Epidermal melanocyte (primary cell): ENCODE results near the gene PHACTR1.

Experiments
- DNase-seq: peaks from one replicate; pipeline ENCODE4 v3.0.0; 2011; ENCODE audit warnings: low spot score; ENCODE audit not compliant: insufficient read length

The PHACTR1 gene

DNA sequence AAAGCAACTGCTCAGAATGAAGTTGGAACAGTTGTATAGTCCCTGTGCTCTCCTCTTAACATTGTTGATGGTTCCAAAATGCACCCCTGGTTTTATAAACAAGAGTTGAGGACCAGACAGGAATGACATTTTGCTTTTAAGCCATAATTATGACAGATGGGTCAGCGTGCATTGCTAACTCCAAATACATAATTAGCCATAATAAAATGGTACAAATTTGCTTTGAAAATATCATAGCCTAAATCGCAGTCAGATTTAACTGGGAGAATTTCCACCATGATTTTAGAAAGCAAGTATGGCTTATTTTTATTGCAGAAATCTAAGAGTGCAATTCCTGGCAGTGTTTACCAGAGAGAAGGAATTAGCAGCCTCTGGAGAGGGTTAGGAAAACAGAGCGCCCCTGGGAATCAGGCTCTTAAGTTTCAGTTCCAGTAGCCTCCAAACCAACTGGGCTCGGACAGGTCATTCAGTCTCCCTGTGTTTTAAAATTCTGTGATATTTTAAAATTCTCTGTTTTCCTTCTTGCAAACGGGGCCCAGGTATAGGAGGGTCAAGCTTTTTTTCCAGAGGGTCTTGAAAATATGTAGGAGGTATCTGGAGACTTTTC, 309.4 kb downstream of the PHACTR1 start:
- no peak for DNase-seq

DNA sequence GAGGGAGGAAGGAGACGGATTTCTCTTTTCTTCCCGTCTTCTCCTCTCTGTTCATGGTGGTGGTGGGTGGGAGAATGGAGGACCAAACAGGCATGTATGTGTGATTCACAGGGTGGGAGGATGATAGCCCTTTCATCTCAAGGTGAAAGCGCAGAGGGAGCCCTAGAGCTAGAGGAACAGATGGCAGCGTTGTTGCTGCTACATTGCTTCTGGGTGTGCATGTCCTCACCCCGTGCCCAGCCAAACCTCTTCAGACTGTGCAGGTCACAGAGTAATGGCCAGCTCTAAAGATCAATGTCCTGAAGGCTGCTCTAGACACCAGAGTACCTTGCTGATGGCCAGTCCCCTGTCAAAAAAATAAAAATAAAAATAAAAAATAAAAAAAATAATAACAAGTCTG, 310.0 kb downstream of the PHACTR1 start:
- no peak for DNase-seq

DNA sequence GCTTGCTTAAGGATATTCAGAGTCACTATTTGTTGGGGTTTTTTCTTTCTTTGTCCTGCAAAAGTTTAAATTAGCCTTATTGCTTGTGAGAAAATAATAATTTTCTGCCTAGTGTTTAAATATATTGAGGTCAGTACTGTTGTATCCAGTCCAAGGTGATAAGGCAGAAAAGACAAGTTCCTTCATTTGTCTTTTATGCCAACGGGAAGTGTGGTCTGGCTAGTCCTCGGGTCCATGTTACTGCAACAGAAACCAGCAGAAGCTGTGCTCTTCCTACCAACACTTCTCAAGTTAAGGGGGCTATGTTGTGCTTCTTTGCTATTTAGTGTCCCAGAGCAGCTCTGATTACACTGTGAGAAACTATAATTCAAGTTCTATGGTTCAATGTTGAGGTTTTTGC, 310.6 kb downstream of the PHACTR1 start:
- no peak for DNase-seq

DNA sequence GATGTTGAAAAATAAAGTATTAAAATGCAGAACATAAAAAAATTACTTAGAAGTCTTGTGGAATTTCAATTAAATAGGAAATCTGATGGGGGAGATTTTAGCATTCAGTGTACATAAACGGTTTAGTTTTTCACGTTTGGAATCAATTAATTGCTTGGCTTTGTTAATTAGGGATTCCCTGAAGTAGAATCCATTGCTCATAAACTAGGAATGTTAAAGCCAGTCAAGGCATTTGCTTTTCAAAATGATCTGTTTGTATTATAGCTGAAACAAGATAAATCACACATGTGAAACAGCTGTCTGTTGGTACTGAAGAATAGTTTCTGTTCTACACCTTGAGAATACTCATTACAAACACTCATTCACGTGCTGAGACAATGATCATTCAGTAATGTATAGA, 313.8 kb downstream of the PHACTR1 start:
- DNase-seq, result no peak

DNA sequence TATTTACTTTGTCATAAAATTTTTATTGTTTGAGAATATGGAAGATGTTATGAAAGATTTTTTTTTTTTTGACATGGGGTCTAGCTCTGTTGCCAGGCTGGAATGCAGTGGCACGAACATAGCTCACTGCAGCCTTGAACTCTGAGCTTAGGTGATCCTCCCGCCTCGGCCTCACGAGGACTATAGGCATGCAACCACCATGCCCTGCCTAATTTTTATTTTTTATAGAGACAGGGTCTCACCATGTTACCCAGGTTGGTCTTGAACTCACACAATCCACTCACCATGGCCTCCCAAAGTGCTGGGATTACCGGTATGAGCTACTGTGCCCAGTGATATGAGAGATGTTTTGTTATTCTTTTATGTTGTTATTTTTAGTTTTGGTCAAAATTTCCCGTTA, 316.0 kb downstream of the PHACTR1 start:
- DNase-seq, result no peak

DNA sequence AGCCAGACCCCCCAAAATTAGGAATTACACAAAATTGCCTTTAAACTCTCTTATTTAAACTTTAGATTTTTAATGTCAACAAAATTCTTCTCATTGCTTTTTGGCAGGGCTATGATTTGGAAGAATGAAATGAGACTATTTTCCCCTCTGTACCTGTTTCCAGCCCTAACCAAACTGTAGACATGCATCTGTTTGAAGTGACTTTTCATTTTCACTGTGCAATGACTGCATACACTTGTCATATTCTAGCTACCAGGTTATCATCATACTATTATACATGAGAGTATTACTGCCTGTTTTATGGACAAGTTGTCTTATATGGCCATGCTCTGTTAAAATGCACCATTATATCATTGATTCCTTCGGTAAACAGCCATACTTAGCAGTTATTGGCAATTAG, 316.6 kb downstream of the PHACTR1 start:
- no peak for DNase-seq

DNA sequence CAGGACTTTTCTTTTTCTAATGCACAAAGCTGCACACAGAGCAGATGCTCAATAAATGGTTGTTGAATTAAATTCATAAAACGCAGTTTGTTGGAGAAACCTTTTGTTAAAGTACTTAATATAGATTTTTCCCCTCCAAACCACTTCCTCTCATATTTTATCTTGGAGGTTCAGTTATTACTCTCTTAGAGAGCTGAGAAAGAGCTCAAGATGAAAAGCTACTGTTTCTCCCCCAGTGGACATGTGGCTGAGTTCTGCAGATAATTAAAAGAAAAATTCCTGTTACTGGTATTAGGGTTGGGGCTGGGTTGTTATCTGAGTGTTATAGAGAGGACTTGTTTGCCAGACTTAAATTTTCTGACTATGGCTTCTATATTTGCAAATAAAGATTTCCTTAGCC, 317.7 kb downstream of the PHACTR1 start:
- DNase-seq, result no peak

DNA sequence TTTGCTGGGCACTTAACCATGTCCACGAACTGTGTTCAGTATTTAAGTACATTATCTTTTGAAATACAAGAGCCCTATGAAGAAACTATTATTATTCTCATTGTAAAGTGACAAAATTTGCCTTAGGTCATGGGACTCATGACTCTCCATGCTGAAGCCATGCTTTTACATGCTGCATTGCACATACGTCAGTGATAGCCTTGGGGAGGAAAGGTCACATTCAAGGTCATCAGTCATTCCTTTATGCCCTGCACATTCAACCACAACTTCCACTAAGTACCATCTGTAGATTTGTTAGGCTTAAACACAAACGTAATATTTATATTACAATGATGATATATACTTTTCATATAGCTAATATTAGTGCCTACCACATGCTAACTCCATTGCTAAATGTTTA, 319.0 kb downstream of the PHACTR1 start:
- no peak for DNase-seq

DNA sequence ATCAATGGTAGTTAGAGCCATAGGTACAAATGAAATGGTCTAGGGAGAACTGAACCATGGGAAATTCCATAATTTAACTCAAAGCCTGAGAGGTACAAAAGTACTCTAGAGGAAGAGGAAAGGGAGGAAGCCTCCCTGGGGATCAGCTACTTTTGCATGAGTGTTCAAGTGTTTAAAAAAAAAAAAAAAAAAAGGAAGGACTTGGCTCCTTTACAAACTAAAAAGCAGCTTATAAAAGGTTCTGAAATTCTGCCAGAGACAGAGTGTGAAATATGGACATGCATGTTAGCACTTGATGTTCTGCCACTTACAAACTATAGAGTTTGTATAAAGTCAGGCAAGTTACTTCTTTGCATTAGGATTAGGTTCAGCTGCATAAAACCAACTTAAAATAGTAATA, 321.7 kb downstream of the PHACTR1 start:
- DNase-seq, result no peak

DNA sequence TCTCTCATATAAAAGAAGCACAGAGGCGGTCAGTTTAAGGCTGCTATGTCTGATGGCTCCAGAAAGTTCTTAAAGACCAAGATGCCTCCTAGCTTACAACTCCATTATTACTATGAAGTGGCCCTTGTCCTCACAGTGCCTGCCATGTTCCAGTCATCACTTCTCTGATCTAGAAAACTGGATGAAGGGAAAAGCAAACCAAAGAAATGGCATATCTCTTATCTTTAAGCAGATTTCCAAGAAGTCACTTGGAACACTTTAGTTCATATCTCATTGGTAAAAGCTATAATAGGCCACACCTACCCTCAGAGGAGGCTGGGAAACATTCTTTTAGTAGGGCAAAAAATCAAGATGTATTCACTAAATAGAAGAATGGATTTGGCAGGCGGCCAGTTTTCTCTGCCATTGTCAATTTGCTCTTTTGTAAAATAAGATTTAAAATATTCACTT, 322.2 kb downstream of the PHACTR1 start:
- no peak for DNase-seq

DNA sequence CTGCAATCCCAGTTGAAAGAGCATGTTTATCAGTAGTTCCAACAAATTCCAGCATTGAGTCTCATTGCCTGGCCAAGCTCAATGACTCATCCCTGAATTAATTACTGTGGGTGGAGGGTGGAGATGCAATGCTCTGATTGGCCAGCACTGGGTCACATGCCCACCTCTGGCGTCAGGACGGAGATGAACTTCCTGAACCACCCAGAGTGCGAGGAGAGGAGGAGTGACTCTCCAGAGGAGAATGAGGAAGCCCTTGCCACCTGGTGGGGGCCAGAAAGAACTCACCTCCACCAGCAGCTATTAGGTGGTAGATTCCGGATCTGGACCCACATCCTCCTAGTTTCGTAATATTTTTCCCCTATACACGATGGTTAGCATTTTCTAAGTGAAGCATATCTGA, 327.8 kb downstream of the PHACTR1 start:
- DNase-seq, result no peak

DNA sequence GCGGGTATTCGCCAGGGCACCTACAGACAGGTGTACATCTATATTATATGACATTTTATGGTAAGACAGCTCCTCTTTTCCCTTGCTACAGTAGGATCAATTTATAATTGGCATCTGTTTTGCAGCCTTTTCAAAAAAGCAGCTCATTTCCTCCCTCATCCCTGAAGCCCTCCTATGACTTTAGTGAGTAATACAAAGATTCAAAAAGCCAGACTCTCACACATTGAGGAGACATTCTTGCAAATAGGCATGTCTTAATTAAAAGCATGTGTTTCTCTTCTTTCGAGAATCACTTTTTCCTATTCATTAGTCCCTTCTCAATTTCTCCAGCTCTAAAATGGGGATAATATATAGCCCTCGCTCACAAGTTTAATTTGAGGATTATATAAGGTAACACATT, 328.3 kb downstream of the PHACTR1 start:
- DNase-seq, result no peak

DNA sequence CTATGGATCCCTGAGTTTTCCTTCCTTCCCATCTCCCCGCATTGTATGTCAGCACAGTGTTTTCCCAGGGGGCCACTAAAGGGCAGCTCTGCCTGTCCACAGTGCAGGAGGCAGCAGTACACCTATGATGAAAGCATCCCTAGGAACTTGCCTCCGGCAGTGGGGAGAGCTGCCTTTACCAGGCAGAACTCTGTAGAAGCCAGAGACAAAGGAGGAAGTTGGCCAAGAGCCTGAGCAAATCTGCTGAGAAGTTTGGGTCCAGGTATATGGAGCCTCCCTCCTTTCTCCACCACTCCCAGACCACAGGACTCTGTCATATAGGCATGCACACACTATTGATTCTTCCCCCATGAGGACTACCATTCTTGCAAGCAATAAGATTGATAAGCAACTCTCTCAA, 329.1 kb downstream of the PHACTR1 start:
- no peak for DNase-seq

DNA sequence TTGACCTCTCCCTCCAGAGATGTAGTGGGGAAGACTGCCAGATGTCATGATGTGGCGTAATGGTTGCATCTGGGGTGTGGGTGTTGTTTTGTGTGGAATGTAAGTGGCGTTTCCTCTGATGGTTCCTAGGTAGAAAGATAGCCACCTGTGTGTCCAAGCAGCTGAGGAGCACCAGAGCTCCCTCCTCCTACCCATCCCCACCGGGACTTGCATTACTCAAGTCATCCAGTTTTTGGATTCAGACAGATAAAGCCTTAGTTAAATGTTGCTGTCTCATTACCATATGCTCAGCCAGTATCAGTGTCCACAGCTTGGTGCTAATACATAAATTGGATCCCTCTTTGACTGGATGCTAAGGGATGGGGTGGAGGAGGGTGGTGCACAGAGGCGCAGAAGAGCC, 329.5 kb downstream of the PHACTR1 start:
- DNase-seq, result no peak

DNA sequence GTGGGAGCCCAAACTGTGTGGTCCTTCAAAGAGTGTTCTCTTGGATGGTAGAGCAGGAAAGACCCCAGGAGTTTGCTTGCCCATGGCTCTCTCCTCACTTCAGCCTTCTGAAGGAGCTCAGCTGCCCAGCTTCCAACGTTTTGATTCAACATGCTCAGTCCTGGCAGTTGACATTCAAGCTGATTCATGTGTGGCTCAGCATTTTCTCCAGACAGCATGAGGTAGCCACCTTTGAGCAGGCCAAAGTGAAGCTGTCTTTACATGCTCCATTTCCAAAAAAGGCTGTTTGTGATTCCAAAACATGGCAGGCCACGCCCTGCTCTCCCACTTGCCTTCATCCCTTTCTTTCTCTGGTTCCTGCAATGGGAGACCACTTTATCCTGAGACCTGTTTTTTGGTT, 331.5 kb downstream of the PHACTR1 start:
- no peak for DNase-seq

DNA sequence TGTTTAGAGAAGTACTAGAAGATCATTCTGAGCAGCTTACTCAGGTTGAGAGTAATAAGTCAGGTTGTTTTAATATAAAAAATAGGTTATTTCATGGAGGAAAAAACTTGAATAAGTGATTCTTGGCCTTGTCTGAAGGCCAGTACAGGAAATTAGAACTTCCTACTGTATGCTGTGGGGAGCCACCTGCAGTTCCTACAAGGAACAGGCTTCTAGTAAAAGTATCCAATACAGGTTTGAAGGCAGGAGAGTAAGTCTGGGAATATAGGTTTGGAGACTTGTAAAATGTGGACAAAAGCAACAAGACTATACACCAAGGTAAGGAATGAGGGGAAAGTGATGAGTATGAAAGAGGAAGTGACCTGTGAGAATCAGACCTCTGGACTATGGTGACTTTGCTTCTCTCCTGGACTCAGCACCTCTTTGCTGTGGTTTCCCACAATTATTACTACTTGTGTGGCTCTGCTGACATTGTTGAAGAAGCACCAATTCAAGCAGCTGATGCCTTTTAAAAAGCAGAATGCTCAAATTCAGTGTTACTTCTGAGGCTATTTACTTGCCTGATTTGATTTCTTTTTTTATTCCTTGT, 333.2 kb downstream of the PHACTR1 start:
- DNase-seq, result no peak

DNA sequence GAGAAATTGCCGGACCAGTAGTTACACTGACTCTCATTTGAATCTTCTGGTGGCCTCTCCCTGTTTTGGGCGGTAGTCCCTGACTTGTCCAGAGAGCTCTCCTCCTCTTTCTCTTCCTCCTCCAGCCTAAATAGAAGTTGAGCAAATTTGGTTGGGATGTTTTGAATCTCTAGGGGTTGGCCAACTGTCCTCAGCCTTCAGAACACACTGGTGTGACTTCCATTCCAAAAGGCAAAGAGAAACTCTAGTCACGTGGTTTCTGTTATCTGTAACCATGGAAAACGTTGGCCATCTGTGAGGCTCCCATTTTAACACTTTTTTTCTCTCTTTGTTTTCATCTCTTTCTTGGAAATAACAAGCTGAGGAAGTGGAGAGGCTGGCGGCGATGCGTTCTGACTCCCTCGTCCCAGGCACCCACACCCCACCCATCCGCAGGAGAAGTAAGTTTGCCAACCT, 336.5 kb downstream of the PHACTR1 start:
- no peak for DNase-seq

DNA sequence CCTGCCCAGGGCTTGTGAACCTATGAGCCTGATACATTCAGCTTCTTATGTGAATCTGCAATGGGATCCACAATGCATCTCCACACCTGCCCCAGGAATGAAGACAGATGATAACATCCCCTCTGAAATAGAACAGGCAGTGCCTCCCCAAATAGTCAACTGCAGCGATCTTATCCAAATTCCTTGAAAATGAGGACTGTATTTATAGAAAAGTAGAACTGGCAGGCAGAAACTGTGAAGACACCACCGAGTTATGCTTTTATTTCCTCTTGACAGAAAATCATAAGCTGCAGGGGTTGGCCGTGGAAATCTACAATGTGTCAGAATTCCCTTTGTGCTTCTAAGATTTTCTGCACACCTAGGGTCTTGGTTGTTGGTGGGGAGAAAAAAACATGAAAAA, 341.5 kb downstream of the PHACTR1 start:
- no peak for DNase-seq

DNA sequence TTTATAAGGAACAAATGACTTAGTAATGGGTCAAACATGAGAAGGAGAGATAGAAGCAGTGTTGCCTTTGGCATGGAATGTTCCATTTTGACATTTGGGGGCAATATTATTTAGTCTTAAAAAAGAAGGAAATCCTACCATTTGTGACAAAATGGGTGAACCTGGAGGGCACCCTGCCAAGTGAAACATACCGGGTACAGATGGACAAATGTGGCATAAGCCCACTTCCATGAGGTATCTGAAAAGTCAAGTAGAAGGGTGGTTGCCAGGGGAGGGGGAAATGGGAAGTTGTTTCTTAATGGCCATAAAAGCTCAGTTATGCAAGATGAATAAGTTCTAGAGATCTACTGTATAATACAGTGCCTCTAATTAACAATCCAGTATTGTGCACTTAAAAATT, 342.5 kb downstream of the PHACTR1 start:
- DNase-seq, result no peak

DNA sequence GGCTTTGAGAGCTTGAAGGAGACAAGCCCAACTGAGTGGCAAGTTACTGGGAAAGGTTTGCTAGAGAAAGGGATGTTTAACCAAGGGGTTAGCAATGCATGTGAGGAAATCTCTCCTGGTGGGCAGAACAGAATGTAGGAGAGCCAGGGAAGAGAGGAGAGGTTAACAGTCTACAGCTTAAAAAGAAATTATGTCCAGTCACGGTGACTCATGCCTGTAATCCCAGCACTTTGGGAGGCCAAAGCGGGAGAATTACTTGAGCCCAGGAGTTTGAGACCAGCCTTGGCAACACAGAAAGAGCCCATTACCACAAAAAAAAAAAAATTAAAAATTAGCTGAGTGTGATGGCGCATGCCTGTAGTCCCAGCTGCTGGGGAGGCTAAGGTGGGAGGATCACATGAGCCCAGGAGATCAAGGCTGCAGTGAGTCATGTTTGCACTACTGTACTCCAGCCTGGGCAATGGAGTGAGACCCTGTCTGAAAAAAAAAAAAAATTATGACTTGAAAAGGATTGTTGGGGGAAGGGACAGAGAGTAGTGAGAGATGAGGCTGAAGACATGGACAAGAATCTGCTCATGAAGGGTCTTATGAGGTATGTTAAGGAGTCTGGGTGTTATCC, 346.8 kb downstream of the PHACTR1 start:
- no peak for DNase-seq

DNA sequence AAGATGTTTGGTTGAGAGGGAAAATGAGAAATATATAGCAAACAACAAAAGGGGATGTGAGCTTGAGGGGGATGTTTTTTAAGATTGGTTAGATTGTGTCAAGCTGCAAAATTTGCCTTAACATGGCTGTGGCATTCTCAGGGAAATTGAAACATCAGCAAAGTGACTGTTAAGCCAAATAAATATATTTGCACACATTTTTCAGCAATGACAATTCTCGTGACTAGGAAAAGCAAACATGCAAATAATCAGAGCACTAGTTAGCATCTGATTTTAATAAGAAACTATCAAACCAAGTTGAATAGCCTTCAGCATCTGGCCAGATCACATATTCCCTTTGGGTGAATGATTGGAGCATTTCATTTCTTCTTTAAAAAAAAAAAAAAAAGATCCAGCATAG, 349.0 kb downstream of the PHACTR1 start:
- DNase-seq, result no peak

DNA sequence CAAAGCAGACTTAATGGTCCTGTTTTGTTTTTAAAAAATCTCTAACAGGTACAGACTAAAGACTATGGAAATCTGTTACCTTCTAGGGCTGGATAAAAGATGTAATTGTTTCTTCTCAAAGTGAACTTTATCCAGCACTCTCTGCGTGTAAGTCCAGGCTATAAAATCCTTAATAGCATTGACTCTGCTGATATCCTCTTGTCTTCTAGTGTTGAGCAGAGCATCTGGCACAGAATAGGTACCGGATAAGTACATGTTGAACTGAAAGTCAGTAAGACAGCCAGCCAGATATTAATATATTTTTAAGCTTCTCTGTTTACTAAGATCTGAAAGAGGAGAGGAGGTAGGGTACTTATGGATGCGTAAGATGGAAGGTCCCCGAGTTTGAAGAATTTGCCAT, 349.5 kb downstream of the PHACTR1 start:
- DNase-seq, result no peak

DNA sequence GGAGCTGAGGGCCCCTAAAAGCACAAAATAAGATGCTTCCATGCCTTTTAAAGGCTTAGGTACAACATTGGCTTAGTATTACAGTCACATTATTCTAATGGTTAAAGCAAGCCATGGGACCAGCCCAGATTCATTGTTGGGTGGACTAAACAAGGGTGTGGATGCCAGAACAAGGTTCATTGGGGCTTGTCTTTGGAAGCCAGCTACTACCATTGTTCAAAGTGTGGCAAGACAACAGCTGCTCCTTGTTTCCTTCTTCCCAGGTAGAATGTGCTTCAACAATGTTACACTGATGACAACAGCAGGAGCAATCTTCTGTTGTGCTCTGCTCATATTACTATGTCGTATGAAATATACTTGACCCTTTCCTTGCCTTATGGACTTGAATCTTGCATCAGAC, 350.3 kb downstream of the PHACTR1 start:
- no peak for DNase-seq
